Measurements from ENCODE around the gene GRPEL2. TPM values are rescaled to one million over a fixed set of nuclear protein-coding genes. Genes with fewer than 3 reads are reported as not detected.

Gene GRPEL2
- total RNA-seq, 1 experiment from 2014 or later, result 48.9 TPM

- Histone ChIP-seq H3K27me3 (ENCODE audit: insufficient read depth, low read length) (no peaks in the 10 kb centered on the region), H3K4me2 (ENCODE audit: low read length) (no peak within 1 kb of the TSS), H3K9me2 (ENCODE audit: insufficient read depth) (no peaks in the 10 kb centered on the region), H3K36me3 (ENCODE audit: control insufficient read depth in 1 of 2, insufficient read depth in 2 of 2, low read length in 2 of 2) (no peaks in the 10 kb centered on the region), H3K9ac (ENCODE audit: low read length) (no peak within 1 kb of the TSS), H3K27ac (ENCODE audit: low read depth, low read length) (no peak within 1 kb of the TSS), H3K4me1 (ENCODE audit: control insufficient read depth in 1 of 2, insufficient read depth in 2 of 2, low read length in 2 of 2) (peaks cover 0 to 6% of the 10 kb centered on the region in 2 experiments; a peak in 2 of 4 replicates), H3K4me3 (replicated peaks in 1 of 2; ENCODE audit: low read depth in 1 of 2, low read length in 2 of 2) (no peak within 1 kb of the TSS), H2AFZ (ENCODE audit: low read depth, low read length, poor library complexity, severe bottlenecking) (no peak within 1 kb of the TSS), H3K79me2 (ENCODE audit: insufficient read depth, low read length) (no peaks in the 10 kb centered on the region), H4K20me1 (ENCODE audit: insufficient read depth) (no peaks in the 10 kb centered on the region), H3K9me3 (ENCODE audit: control insufficient read depth in 1 of 2, insufficient read depth in 1 of 2, low read depth in 1 of 2, low read length in 2 of 2) (no peaks in the 10 kb centered on the region)
- DNase-seq (ENCODE audit: low read depth, low spot score), result no peak
- ChIA-PET POLR2A (interaction anchor here (0.6 kb wide), 1 partner anchor 65 kb away, joined by 3 read pairs; no protein-coding TSS in a partner anchor), CTCF (interaction anchor here (1.2 to 1.5 kb wide), 2 partner anchors 8 to 185 kb away, joined by 3 to 4 read pairs; no protein-coding TSS in a partner anchor), RAD21 (ENCODE audit: low non-redundant PET in 1 of 2, low total read pairs in 2 of 2, uncharacterized antibody in 2 of 2, unreplicated experiment in 2 of 2) (no interaction called here)
- no peak for TF ChIP-seq EGR1 (IDR thresholded peaks at IDR 0.05; ENCODE audit: low read depth)
- TF ChIP-seq FOSL1 (IDR thresholded peaks at IDR 0.05; ENCODE audit: low read depth), result no peak
- ATAC-seq, result no peak
- BruUV-seq (replicated peaks), result no TSS peak
- intact Hi-C loops (cut with micrococcal nuclease), result no loop called here
These were observed 34.0 kb downstream of the GRPEL2 start, which contains the start of gene IL17B for GRCh38 chr5:149379177-149379761. IL17B (minus strand) TSS chr5:149379292; CDS start chr5:149379225, 67 bp downstream.

- no peaks in the 10 kb centered on the region for H3K9me2 ChIP-seq (ENCODE audit: insufficient read depth)
- no peaks in the 10 kb centered on the region for H3K79me2 ChIP-seq (ENCODE audit: insufficient read depth, low read length)
- ChIA-PET CTCF (interaction anchor here (0.6 to 1.5 kb wide), 3 partner anchors 8 to 185 kb away, joined by 3 to 4 read pairs (median 3); partner anchors contain the start of gene PCYOX1L), RAD21 (ENCODE audit: low non-redundant PET in 1 of 2, low total read pairs in 2 of 2, uncharacterized antibody in 2 of 2, unreplicated experiment in 2 of 2) (no interaction called here), POLR2A (interaction anchor here (0.6 kb wide), 1 partner anchor 64 kb away, joined by 3 read pairs; no protein-coding TSS in a partner anchor)
- H3K27me3 ChIP-seq (ENCODE audit: insufficient read depth, low read length), result no peaks in the 10 kb centered on the region
- no peaks in the 10 kb centered on the region for H3K9me3 ChIP-seq (ENCODE audit: control insufficient read depth in 1 of 2, insufficient read depth in 1 of 2, low read depth in 1 of 2, low read length in 2 of 2)
- intact Hi-C loops (cut with micrococcal nuclease), result no loop called here
- no peak overlapping the region for H3K27ac ChIP-seq (ENCODE audit: low read depth, low read length)
- H4K20me1 ChIP-seq (ENCODE audit: insufficient read depth), result no peaks in the 10 kb centered on the region
- H3K4me1 ChIP-seq (ENCODE audit: control insufficient read depth in 1 of 2, insufficient read depth in 2 of 2, low read length in 2 of 2), result peaks cover 0 to 6% of the 10 kb centered on the region in 2 experiments; a peak in 2 of 4 replicates
- no peak overlapping the region for H3K4me3 ChIP-seq (replicated peaks in 1 of 2; ENCODE audit: low read depth in 1 of 2, low read length in 2 of 2)
- H3K36me3 ChIP-seq (ENCODE audit: control insufficient read depth in 1 of 2, insufficient read depth in 2 of 2, low read length in 2 of 2), result no peaks in the 10 kb centered on the region
- H3K9ac ChIP-seq (ENCODE audit: low read length), result no peak overlapping the region
- ATAC-seq (no peak), DNase-seq (ENCODE audit: low read depth, low spot score) (no peak)
- no peak overlapping the region for H2AFZ ChIP-seq (ENCODE audit: low read depth, low read length, poor library complexity, severe bottlenecking)
- no peak overlapping the region for H3K4me2 ChIP-seq (ENCODE audit: low read length)
- BruUV-seq (replicated peaks), result no TSS peak
- TF ChIP-seq REST (IDR thresholded peaks at IDR 0.05; ENCODE audit: low read depth) (no peak), POLR2A (IDR thresholded peaks at IDR 0.05; ENCODE audit: borderline replicate concordance, extremely low read depth, insufficient read depth, insufficient read length) (no peak), SIN3A (IDR thresholded peaks at IDR 0.05; ENCODE audit: low read depth) (no peak), JUND (IDR thresholded peaks at IDR 0.05) (no peak), POLR2AphosphoS5 (IDR thresholded peaks at IDR 0.05; ENCODE audit: low read depth, low read length) (no peak), EZH2phosphoT487 (IDR thresholded peaks at IDR 0.05; ENCODE audit: borderline replicate concordance) (no peak), ATF3 (IDR thresholded peaks at IDR 0.05) (no peak), EZH2 (IDR thresholded peaks at IDR 0.05) (no peak), CBX3 (IDR thresholded peaks at IDR 0.05; ENCODE audit: low read depth) (no peak), ZFX (IDR thresholded peaks at IDR 0.05) (no peak), SRF (IDR thresholded peaks at IDR 0.05; ENCODE audit: low read depth) (no peak), CEBPB (IDR thresholded peaks at IDR 0.05; ENCODE audit: low read depth) (no peak), CTCF (IDR thresholded peaks at IDR 0.05 in 2 of 3, conservative IDR thresholded peaks at IDR 0.05 in 1 of 3; ENCODE audit: borderline replicate concordance in 1 of 3, insufficient read depth in 1 of 3, low read depth in 2 of 3, low read length in 2 of 3) (no peak)
These were observed 34.6 kb downstream of the GRPEL2 start for GRCh38 chr5:149379818-149380374.
